SIG-M5 treated with dmso at 0.1 percent for 504 hours (cell line): ENCODE data around the gene SLC7A1.
"Not testable (repeated sequence)": the region's sequence is repeated elsewhere in the genome, so short reads cannot be mapped to it uniquely, and the experiment has no call there.

Source experiments
- DNase-seq: peaks from one replicate; lab custom pipeline; 2025; ENCODE audit not compliant: unreplicated experiment; lab: John Stamatoyannopoulos, UW

Gene SLC7A1

GRCh38 chr13:29595380-29596063 lies at the start of gene SLC7A1:
Gene SLC7A1 (minus strand): TSS chr13:29595688. CDS start chr13:29536188, 59,500 bp downstream.
- peak; percentile 89 for DNase-seq

- no peak for DNase-seq
These were observed 45.2 kb upstream of the SLC7A1 start for GRCh38 chr13:29640665-29641064.

- DNase-seq, result not testable (repeated sequence)
These were observed 41.3 kb upstream of the SLC7A1 start for GRCh38 chr13:29636831-29637230.

- DNase-seq, result no peak
These were observed 29.5 kb upstream of the SLC7A1 start for GRCh38 chr13:29624997-29625396.

- DNase-seq, result no peak
These were observed 26.4 kb upstream of the SLC7A1 start for GRCh38 chr13:29621841-29622240.

- DNase-seq, result peak; percentile 21
These were observed 25.7 kb upstream of the SLC7A1 start for GRCh38 chr13:29621051-29621800.

- no peak for DNase-seq
These were observed 24.5 kb upstream of the SLC7A1 start for GRCh38 chr13:29619995-29620394.

- DNase-seq, result no peak
These were observed 17.6 kb upstream of the SLC7A1 start for GRCh38 chr13:29613101-29613500.

GRCh38 chr13:29607465-29607864 lies 12.0 kb upstream of the SLC7A1 start:
- no peak for DNase-seq

DNA sequence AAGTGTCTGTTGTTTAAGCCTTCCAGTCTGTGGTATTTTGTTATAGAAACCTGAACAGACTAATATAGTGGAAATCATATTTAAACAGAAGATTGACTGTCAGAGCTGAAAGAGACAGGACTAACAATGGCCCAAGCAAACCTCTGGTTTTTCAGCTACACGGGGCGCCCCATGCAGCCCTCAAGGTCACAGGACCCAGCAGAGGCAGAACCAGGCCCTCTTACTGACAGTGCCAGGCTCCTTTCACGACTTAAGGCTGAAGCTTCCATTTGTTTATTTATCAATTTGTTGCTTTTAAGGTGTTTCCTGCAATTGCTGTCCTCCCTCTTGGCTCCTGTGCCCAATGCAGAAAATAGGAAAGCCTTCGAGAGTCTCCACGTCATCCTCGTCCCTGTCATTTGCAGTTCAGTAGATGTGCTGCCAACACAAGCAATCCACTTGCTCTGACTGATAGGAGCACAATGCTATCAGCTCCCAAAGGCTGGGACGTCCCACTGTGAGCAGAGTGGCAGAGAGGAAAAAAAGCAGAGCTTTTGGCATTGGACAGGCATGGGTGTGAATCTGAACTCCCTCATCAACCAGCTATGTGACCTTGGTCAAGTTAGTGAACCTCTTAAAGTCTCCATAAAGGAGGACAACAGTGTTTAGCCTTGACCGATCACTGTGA lies 10.5 kb upstream of the SLC7A1 start:
- DNase-seq, result no peak

DNA sequence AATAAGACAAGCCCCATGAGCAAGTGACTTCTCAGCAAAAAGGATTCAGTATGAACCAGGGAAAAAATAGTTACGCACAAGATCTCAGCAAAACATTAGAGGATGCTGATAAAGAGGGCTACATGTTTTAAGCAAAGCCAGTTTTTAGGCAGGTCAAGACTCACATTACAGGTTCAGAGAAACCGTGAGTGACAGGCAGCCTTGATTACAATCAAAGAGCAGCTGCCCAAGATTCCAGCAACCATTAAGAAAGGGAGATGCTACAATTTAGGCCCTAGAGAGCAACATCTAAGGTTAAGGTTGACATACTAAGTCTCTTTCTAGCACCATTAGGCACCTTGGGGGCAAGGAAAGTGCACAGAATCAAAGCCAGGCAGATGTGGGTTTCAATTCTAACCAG lies 2.8 kb upstream of the SLC7A1 start:
- no peak for DNase-seq

GRCh38 chr13:29597706-29598105 lies 2.2 kb upstream of the SLC7A1 start:
- no peak for DNase-seq

DNA sequence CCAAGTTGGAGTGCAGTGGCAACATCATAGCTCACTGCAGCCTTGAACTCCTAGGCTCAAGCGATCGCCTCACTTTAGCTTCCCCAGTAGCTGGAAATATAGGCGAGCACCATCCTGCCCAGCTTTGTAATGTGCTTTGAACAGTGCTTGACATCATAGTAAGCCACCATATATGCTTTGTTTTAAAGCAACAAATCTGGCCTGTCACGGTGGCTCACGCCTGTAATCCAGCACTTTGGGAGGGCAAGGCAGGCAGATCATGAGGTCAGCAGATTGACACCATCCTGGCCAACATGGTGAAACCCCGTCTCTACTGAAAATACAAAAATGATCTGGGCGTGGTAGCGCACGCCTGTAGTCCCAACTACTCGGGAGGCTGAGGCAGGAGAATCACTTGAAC lies 1.8 kb upstream of the SLC7A1 start:
- DNase-seq, result no peak

- DNase-seq, result no peak
These were observed 553 bp upstream of the SLC7A1 start for GRCh38 chr13:29596064-29596418.

DNA sequence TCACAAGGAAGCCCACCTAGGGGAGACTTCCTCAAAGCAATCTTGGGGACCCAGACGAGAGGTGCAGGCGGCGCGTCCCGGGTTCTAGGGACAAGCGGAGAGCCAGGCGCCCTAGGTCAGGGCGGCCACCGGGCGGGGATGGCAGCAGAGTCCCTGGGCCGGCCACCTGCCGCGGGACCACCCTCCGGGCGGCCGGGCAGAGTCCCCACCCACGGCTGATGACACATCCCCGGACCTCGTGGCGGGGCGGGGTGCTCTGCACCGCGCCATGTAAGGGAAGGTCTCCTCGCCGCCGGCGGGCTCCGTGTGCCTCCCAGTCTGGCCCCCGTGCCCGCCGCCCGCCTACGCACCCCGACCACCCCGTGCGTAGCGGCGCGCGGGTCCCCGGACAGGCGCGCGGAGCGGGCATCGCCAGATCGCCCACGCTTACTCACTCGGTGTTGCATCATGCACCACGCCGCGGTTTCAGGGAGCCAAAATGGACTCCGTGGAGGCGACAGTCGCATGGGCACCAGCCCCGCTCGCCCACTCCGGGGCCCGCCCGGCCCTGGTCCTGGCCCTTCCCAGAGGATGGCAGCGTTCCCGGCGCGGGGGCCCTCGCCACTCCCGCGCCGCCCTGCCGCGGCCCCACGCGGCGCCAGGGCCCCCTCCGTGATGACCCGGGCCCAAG lies 643 bp downstream of the SLC7A1 start:
- DNase-seq, result peak; percentile 43

GRCh38 chr13:29594303-29594709 lies 1.2 kb downstream of the SLC7A1 start:
- DNase-seq, result peak; percentile 82

GRCh38 chr13:29593605-29594297 lies 1.7 kb downstream of the SLC7A1 start:
- DNase-seq, result no peak

- no peak for DNase-seq
These were observed 4.2 kb downstream of the SLC7A1 start for GRCh38 chr13:29591310-29591709.

- no peak for DNase-seq
These were observed 5.5 kb downstream of the SLC7A1 start for GRCh38 chr13:29589967-29590366.

- DNase-seq, result no peak
These were observed 6.3 kb downstream of the SLC7A1 start for GRCh38 chr13:29589234-29589633.

- no peak for DNase-seq
These were observed 7.8 kb downstream of the SLC7A1 start for GRCh38 chr13:29587645-29588044.
